Gastroesophageal sphincter (tissue), 3 donors: ENCODE data around the gene FAM47E.

Experiments
- EP300 ChIP-seq: sonication (generic); formaldehyde crosslinking; IDR thresholded peaks from one replicate; pipeline ENCODE4 v1.6.1; 2017; ENCODE audit warnings: antibody characterized with exemption, mild to moderate bottlenecking
- POLR2A ChIP-seq, 2 donors: fragments of 450-650 bp; IDR thresholded peaks; one replicate each; pipeline ENCODE4 v1.6.1; 2017; ENCODE audit warnings: antibody characterized with exemption in 2 of 2, mild to moderate bottlenecking in 2 of 2, moderate library complexity in 1 of 2
- POLR2AphosphoS5 ChIP-seq: sonication (generic); formaldehyde crosslinking; IDR thresholded peaks from one replicate; pipeline ENCODE4 v1.6.1; 2017; ENCODE audit warnings: antibody characterized with exemption
- TF ChIP-seq, protein P1 (sequence below), 4 experiments: fragments of 200-600 bp in 2 of 4; fragments of 450-650 bp in 2 of 4; sonication (generic) in 1 of 4; IDR thresholded peaks; one replicate each; pipeline ENCODE4 v1.5.1; 2017 to 2019; ENCODE audit warnings: antibody characterized with exemption in 4 of 4, mild to moderate bottlenecking in 2 of 4, moderate library complexity in 2 of 4

DNA sequence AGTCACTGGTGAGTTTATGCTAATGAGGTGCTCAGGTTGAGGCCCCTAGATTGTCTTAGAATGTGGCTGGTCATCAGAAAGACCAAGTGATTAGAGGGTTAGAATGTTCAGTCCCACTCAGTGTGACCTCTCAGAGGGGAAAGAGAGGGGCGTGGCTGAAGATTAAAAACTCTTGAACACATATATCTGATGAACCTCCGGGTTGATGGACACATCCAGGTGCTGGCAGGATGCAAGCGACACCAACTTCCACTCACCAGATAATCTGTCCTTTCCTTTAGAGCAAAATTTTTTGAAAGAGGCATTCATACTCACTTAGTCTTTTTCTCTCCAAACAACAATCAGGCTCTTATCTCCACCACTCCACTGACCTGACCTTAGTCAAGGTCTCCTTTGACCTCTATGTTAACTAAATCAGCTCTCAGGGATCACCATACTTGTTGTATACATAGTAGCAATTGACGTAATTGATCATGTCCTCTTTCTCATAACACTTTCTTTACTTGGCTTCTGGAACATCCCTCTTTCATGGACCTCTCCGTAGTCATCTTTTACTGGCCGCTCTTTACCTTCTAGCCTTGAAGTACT, 14.2 kb downstream of the FAM47E start:
- TF ChIP-seq, protein P1, sequence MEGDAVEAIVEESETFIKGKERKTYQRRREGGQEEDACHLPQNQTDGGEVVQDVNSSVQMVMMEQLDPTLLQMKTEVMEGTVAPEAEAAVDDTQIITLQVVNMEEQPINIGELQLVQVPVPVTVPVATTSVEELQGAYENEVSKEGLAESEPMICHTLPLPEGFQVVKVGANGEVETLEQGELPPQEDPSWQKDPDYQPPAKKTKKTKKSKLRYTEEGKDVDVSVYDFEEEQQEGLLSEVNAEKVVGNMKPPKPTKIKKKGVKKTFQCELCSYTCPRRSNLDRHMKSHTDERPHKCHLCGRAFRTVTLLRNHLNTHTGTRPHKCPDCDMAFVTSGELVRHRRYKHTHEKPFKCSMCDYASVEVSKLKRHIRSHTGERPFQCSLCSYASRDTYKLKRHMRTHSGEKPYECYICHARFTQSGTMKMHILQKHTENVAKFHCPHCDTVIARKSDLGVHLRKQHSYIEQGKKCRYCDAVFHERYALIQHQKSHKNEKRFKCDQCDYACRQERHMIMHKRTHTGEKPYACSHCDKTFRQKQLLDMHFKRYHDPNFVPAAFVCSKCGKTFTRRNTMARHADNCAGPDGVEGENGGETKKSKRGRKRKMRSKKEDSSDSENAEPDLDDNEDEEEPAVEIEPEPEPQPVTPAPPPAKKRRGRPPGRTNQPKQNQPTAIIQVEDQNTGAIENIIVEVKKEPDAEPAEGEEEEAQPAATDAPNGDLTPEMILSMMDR (IDR thresholded peaks at IDR 0.05): no peak
- TF ChIP-seq POLR2AphosphoS5: no peak
- no peak for TF ChIP-seq POLR2A (IDR thresholded peaks at IDR 0.05)
- TF ChIP-seq EP300: no peak
